HG03045 (cell line): ENCODE results near the gene SLC2A6.

ENCODE experiments used
- ATAC-seq: cut with Tn5 transposase; IDR thresholded peaks from one replicate; pipeline ENCODE4 v1.9.1; 2021; ENCODE audit warnings: mild to moderate bottlenecking, moderate library complexity; ENCODE audit not compliant: unreplicated experiment

The SLC2A6 gene

DNA sequence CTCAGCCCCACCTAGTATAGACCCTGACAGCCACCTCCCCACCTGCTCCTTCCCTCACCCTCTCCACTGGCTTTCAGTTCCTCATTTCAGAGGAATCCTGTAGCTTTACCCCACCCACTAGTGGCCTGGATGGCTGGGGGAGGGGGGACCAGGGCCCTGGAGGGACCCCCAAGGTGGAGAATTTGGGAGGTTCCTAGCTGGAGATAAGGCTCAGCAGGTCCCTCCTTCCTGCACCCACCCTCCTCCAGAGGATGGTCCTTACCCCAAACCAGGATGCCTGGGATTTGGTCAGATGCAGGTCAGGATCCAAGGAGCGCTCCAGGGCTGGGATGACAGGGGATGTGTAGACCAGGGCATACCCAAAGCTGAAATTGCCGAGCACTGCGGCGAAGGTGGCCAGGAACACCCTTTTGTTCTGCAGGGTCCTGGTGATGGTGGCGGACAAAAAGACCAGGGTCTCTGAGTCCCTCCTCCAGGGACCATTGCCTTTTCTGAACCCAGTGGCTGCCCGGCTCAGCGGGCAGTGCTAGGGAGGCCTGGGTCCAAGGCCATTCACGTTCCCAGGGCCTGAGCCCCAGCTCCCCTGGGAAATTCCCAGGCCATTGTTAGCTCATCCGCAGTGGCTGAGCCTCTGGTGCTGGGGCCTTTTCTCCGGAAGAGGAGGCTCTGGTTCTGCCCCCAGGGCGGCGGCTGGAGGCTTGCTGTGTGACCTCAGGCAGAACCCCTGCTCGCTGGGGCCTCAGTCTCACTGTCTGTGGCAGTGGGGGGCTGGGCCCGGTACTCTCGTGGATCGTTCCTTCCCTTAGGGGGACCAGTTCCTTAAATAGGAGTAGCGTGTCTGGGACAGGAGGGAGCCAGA, 678 bp downstream of the SLC2A6 start:
- peak; percentile 42 for ATAC-seq

DNA sequence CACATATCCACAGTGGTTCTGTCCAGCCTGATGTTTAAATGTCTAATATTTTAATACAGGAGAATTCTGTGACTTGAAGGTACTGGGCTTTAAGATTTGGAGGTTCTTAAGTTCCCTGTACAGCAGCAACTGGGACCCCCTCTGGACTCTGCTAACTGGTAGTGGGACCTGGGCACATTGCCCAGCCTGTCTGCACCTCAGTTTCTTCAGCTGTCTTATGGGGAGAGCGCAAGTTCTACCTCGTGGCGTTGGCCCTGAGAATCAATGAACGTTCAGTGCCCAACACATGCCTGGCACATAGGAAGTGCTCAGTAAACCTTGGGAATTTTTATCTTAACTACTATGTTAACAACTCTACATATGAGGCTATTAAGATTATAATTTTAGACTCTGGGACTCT, 1.4 kb downstream of the SLC2A6 start:
- no peak for ATAC-seq

DNA sequence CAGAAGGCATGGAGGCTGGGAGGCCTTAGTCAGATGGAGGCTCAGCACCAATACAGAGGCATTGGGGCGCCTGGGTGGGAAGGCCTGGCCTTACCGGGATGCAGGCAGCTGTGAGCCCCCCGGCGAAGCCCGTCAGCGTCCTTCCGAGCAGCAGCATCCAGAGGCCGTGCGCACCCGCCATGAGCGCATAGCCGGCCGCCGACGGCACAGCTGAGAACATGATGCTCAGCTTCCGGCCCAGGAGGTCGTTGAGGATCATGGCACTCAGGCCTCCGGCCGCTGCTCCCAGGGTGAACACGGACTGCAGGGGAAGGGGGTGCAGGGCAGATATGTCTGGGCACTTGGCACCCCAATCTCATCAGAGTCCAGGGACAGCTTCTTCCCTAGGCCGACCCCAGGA, 2.0 kb downstream of the SLC2A6 start:
- no peak for ATAC-seq

DNA sequence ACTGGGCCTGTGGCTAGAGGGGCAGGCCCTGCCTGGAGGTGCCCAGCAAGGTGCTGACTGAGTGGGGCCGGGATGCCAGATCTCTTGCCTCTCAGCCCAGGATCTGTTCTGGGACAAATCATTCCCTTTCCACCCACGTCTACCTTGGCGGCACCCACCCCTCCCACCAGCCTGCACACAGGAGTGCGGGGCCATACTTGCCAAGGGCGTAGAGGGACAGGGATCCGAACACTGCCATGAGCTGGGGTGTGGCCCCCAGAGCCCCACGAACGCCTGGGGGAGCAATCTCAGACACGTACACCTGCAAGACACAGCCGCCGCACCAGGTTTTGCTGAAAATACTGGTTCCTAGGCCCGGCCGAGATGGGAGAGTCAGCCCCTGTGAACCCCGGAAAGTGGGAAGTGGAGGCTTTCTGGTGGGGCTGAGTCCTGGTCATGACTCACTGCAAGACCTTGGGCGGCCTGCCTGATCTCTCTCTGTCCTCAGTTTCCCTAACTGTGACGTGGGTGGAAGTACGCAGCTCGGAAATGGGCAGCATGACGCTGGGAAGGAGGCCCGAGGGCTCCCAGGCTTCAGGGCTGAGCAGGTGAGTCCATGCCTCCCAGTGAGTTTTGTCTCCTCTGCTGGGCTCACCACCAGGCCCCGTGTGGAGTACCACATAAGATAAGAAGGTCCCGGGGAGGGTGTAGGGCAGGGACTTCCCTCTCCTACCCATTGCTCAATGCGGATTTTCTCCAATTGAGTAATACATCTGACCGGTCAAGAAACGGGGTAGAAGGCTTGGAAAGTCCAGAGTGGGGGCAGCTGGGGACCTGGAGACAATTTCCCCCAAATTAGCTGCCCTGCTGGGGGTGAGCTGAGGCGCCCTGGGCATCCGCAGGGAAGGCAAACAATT, 2.6 kb downstream of the SLC2A6 start:
- no peak for ATAC-seq

DNA sequence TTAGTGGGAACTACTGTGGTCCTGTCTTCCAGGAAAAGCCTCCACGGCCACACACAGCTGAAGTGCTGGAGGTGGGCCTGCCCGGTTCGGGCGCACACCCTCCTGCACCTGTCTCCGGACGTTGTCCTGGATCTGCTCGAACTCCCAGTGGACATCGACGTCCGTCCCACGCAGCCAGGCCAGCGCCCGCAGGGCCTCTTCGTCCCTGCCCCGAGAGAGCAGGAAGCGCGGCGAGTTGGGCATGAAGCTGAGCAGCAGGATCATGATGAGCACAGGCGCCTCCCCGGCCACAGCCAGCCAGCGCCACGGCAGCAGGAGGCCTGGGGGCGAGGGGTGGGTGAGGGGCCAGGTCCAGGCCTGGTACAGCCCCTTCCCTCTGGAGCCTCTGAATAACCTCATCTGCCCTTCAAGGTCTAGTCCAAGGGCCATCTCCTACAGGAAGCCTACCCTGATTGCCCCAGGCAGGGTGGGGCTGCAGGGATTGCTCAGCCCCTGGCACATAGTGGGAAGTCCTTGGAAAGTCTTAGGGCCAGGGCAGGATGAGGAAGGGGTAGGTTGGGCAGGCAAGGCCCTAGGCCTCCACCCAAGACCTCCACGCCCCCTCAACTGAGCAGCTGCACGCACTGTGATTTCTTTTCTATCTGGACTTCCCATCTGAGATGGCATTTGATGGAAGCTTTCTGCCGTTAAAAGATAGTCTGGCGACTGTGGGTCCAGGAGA, 3.4 kb downstream of the SLC2A6 start:
- ATAC-seq: no peak

DNA sequence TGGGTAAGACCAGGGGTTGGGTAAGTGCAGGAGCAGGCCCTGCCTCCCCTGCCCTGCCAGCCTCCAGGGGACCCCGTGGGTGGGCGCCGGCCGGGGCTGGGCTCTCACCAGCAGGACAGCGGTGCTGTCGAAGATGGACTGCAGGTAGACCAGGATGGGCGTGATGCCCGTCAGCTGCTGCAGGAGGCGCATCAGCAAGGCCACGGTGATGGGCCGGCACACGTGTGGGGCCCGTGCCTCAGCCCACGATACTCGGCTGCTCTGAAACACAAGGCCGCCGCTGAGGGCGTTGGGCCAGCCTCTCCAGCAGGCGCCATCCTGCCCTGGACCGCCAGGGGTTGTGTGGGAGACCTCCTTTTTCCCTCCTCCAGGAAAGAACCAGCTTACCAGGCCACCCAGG, 4.0 kb downstream of the SLC2A6 start:
- ATAC-seq: no peak

DNA sequence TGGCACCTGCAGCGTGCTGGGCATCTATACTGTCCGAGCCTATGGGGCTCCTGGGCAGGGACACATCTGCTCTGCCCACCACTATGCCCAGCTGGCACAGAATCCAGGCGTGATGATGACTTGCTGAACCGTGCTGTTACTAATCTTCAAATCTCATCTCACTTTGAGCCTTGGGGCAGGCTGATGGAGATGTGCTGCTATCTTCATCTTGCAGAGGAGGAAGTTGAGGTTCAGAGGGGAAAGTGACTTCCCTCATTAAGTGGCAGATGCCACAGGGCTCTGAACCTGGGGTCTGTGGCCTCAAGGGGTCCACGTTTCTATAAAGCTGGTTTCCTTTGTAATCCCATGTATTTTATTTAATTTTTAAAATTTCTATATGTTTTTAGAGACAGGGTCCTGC, 4.7 kb downstream of the SLC2A6 start:
- ATAC-seq: no peak

DNA sequence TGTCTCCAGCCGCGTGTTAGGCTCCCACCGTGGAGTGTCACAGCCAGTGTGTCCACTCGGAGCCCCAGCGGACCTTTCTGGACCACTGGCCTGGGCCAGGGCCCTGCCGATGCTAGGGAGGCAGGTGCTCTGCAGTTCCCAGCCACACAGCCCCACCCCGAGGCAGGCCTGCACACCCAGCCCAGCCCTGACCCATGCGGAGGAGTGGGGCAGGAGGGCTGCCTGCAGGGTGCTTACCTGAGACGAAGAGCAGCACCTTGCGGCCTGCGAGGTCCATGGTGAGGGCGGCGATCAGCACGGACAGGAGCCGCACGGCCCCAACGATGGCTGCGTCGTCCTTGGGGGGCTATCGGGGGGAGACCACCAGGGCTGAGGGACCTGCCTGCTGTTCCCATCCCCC, 5.2 kb downstream of the SLC2A6 start:
- no peak for ATAC-seq

DNA sequence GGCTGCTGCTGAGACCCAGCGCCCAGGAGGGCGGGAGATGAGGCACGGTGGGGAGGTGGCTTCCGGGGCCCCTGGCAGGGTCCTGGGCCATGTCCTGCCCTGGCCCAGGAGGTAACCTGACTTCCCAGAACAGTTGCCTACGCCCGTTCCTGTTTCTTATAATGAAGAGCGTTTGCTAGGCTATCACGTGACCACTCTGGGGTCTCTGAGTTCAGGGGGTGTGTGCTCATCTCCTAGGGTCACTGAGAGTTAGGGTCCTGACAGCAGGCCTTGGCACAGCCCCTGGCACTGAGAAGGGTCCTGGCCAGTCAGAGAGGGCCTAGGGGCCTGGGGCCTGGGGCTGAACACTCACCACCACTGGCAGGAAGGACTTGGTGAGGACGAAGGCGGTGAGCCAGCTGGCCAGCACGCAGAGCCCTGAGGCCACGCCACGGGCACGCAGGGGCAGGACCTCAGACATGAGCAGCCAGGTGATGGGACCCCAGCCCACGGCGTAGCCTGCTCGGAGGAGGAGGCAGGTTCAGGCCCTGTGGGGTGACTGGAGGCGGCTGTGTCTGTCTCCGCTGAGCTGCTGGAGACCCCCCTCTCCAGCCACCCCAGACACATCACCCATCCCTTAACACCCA, 6.0 kb downstream of the SLC2A6 start:
- ATAC-seq: no peak

DNA sequence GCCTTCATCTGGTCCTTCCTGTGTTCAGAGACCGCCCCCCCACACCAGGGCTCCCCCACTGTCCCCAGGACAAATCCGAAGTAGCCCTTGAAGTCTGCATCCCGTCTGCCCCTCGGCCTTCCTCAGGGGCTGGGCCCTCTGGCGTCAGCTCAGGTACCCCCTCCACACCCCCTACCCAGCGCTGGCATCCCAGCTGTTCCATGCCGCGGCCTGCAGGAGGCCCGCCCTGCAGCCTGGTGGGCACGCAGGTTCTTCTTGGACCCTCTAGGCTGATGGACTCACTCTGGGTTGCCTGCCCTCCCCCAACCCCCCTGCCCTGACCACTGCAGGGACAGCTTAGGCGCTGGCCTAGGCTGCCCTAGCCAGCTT, 6.6 kb downstream of the SLC2A6 start:
- ATAC-seq: no peak

DNA sequence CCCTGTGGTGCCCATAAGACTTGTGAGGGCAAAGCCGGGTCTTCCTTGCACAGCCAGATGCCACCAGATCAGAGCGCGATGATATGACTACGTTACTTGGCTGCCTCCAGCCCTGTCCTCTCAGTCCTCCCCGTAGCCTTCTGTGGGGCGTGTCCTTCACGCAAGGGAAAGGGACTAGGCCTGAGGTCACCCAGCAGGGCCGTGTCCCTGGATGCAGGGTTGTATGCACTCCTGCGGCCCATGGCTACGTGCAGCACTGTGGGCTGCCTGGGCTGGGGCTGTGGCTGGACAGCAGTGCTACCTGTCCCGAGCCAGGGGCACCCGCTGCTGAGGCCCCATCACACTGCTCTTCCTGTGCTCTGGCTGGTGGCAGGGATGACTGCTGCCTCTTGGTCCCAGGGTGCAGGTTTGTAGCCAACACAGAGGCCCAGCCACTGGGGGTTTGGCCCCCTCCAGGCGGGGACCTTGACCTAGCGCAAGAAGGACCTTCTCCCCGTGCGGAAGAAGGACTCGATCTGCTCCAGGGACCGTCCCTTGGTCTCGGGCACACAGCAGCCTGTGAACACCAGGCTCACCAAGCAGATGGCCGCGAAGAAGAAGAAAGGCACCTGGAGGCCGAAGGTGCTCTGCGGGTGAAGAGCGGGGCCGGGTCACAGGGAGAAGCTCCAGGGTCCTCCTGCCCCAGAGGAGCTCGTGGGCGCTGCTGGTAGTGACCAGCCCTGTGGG, 7.2 kb downstream of the SLC2A6 start:
- ATAC-seq: no peak

DNA sequence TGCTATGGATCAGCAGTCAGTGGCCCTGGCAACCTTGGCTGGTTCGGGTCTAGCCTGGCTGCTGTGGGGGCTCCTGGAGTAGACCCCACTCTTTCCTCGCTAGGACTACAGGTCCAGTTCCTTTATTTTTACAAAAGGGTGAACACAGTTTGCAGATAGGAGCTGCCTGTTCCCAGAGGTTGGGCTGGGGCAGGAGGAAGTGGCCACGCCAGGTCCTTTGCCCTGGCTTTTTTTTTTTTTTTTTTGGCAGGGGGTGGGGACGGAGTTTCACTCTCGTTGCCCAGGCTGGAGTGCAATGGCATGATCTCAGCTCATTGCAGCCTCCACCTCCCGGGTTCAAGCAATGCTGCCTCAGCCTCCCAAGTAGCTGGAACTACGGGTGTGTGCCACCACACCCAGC, 7.9 kb downstream of the SLC2A6 start:
- no peak for ATAC-seq

DNA sequence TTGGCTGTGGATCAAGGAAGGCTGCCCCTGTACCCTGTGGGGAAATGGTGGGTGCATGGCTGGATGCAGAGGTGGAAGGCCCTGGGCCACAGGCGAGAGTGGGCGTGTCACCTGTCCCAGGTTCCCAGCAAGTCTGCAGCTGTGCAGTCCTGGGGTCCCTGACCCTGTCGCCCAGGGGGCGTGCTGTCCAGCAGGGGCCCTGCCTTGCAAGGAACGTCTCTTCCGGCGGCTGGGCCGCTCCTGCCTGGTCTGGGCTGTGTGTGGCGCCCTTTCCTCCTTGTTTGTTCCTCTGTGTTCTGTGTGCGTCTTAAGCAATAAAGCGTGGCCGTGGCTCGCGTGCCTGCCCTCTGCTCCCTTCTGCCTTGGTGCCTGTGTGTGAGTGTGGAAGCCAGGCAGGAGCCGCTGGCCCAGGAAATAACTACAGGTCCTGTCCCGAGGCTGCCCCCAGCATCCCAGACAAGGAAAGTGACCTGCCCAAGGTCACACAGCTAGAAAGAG, 8.4 kb downstream of the SLC2A6 start:
- ATAC-seq: no peak

DNA sequence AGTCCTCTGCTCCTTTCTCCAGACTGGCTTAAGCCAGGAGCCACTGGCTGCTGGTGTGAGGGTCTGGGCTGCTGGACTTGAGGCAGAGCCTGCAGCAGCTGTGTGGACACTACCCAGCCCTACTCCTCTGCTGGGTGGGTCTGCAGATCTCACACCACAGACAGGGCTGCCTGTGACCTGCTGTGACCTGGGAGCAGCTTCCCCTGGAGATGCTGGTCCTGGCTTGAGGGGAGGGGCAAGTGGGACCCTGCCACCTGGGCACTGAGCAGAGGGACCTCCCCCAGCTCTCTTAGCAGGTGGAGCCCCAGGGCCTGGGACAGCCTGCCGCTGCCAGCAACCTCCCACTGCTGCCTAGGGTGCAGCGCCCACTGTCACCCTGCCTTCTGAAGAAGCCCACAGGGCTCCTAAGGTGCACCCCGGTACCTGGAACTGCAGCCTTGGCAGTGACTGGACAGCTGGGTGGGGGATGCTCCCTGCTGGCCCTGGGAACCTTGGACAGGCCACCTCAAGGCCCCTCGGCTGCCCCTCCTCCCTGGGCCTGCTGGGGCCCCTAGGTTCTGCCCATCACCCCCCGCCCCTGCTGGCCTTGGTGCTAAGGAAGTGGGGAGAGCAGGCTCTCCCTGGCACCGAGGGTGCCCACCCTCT, 10.0 kb downstream of the SLC2A6 start:
- no peak for ATAC-seq

DNA sequence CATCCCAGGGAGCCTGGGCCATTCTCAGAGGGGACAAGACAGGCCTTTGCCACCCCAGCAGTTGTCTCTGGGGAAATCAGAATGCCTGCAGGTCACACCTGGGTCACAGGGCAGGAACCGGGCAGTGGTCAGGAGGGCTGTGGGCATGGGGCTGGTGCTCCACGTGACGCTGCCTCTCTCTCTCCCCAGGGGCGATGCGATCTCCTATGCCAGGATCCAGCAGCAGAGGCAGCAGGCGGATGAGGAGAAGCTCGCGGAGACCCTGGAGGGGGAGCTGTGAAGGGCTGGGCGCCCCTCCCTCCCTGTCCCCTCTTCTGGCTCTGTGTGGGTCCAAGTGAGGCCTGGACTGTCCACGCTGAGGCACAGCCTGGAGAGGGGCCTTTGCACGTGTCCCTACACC, 10.5 kb downstream of the SLC2A6 start:
- no peak for ATAC-seq

DNA sequence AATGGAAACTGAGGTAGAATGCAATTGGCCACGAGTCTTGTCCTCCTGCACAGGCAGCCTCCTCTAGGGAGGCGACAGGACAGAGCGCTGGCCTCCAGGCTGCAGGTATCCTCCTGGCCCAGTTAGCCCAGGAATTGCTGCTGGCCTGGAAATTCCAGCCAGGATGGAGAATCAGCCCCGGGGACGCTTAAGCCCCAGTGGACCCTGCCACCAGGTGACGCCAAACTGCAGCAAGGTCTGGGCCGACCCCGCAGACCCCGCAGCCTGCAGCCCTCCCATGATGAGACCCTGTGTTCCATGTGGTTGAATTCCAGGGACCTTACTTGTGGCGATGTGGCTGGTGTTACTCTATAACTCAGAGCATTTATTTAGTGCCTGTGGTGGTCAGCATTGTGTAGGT, 11.8 kb downstream of the SLC2A6 start:
- no peak for ATAC-seq

DNA sequence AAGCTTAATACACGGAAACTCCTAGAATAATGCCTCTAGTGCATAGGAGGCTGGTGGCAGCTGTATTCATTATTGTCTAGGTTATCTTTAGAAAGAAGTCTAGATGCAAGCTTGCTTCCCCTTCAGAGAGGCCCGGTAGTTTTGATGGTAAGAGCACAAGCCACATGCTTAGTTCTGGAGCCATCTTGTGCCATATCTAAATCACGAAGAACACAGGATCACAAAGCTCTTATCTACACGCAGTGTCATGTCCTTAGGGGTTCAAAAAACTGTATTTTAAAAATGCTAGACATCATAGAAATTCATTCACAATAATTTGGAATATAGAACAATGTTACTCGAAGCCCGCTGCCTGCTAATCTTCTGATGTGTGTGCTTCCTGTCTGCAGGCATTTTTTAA, 12.9 kb downstream of the SLC2A6 start:
- no peak for ATAC-seq

DNA sequence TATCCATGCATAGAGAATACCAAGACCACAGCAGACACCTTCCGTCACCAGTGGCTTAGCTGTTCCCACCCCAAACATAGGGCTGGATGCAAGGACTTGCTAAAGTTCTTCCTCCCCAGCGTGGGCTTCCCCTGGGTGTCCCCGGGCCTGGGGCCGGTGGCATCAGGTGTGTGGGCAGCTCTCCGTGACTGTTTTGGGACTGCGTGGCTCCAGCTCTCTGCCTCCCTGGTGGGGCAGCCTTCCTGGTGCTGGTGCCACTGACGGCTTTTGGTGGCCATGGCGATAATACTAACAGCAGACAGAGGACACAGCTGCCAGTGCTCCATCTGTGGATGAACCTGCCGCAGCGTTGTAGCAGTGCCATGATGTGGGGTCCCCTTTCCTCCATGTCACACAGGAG, 14.3 kb downstream of the SLC2A6 start:
- ATAC-seq: no peak

DNA sequence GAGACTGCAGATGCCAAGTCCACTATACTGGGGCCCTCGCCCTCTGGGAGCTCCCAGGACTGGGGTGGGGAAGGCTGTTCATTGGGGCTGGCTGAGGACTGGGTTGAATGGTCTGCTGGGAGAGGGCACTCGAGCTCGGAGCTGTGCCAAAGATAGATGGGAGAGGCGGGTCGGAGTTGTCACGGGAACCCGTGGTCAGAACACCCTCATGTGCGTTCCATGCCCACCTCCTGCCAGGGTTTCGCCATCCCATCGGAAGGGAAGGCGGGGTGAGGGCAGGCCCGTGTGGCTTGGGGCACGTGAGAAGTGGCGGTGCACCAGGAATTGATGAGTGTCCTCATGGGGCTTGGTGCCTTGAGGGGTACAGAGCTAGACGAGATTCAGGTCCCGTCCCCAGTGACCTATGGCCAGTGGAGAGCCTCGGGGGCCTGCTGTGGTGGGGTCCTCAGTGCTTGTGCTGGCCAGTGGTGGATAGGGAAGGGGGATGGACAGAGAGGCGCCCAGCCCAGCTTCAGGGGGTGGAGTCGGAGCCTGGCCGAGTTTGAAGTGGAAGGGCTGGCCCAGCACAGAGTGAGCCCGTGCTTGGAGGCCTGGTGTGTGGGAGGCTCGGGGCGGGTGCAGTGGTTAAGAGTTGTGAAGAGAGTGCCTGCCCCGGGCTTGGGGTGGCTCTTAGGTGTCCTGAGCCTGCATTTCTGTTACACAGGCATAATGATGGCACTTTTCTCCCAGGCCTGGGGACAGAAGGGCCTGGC, 14.9 kb downstream of the SLC2A6 start:
- ATAC-seq: no peak
